Measurements from ENCODE around the gene DNAJC27.

DNAJC27 gene

GRCh38 chr2:24918326-24919036 lies 53.3 kb downstream of the DNAJC27 start:
- Histone ChIP-seq H3K9me3 (ENCODE audit: low read length) (no peaks in the 10 kb centered on the region), H3K79me2 (ENCODE audit: insufficient read depth, low read length) (no peaks in the 10 kb centered on the region), H3K27ac (ENCODE audit: low read depth, low read length, poor library complexity, severe bottlenecking) (no peak overlapping the region), H3K4me1 (ENCODE audit: insufficient read depth, low read length, severe bottlenecking) (peaks cover 40% of the 10 kb centered on the region), H2AFZ (ENCODE audit: low read length) (no peak overlapping the region), H3K9me2 (ENCODE audit: low read depth, low read length) (no peaks in the 10 kb centered on the region), H3K9ac (ENCODE audit: low read length) (peak overlapping the region; percentile 61), H3F3A (ENCODE audit: insufficient read depth, low read length) (no peaks in the 10 kb centered on the region), H3K36me3 (ENCODE audit: insufficient read depth, low read length) (peaks cover 30% of the 10 kb centered on the region; the same call in 1 of the 2 replicates), H3K27me3 (ENCODE audit: insufficient read depth, low read length) (no peaks in the 10 kb centered on the region), H3K4me3 (ENCODE audit: low read depth, low read length, poor library complexity, severe bottlenecking) (peak overlapping the region; percentile 64), H4K20me1 (ENCODE audit: insufficient read depth, low read length) (no peaks in the 10 kb centered on the region), H3K4me2 (ENCODE audit: low read length) (peak overlapping the region; percentile 79)
- TF ChIP-seq EZH2 (IDR thresholded peaks at IDR 0.05; ENCODE audit: borderline replicate concordance, low read length) (no peak), CTCF (IDR thresholded peaks at IDR 0.05; ENCODE audit: low read length) (no peak)

- Histone ChIP-seq H3K27me3 (ENCODE audit: insufficient read depth, low read length) (no peaks in the 10 kb centered on the region), H4K20me1 (ENCODE audit: insufficient read depth, low read length) (no peaks in the 10 kb centered on the region), H3K4me1 (ENCODE audit: insufficient read depth, low read length, severe bottlenecking) (peaks cover 40% of the 10 kb centered on the region), H3K36me3 (ENCODE audit: insufficient read depth, low read length) (peaks cover 37% of the 10 kb centered on the region; the same call in 1 of the 2 replicates), H3K4me3 (ENCODE audit: low read depth, low read length, poor library complexity, severe bottlenecking) (peak overlapping the region; percentile 64), H3F3A (ENCODE audit: insufficient read depth, low read length) (no peaks in the 10 kb centered on the region), H3K9ac (ENCODE audit: low read length) (peak overlapping the region; percentile 61; the same call in 1 of the 2 replicates), H3K79me2 (ENCODE audit: insufficient read depth, low read length) (no peaks in the 10 kb centered on the region), H3K9me3 (ENCODE audit: low read length) (no peaks in the 10 kb centered on the region), H3K9me2 (ENCODE audit: low read depth, low read length) (no peaks in the 10 kb centered on the region), H3K4me2 (ENCODE audit: low read length) (peak overlapping the region; percentile 79), H2AFZ (ENCODE audit: low read length) (no peak overlapping the region), H3K27ac (ENCODE audit: low read depth, low read length, poor library complexity, severe bottlenecking) (no peak overlapping the region)
- TF ChIP-seq CTCF (IDR thresholded peaks at IDR 0.05; ENCODE audit: low read length), result no peak
- no peak for TF ChIP-seq EZH2 (IDR thresholded peaks at IDR 0.05; ENCODE audit: borderline replicate concordance, low read length)
Observed at GRCh38 chr2:24917731-24918325, 53.9 kb downstream of the DNAJC27 start.

GRCh38 chr2:24917086-24917485 lies 54.7 kb downstream of the DNAJC27 start:
- Histone ChIP-seq H3K4me1 (ENCODE audit: insufficient read depth, low read length, severe bottlenecking) (peaks cover 40% of the 10 kb centered on the region), H3K79me2 (ENCODE audit: insufficient read depth, low read length) (no peaks in the 10 kb centered on the region), H3K9ac (ENCODE audit: low read length) (peak overlapping the region; percentile 61; the same call in 1 of the 2 replicates), H3K9me2 (ENCODE audit: low read depth, low read length) (no peaks in the 10 kb centered on the region), H2AFZ (ENCODE audit: low read length) (no peak overlapping the region), H4K20me1 (ENCODE audit: insufficient read depth, low read length) (no peaks in the 10 kb centered on the region), H3K4me2 (ENCODE audit: low read length) (peak overlapping the region; percentile 79), H3F3A (ENCODE audit: insufficient read depth, low read length) (no peaks in the 10 kb centered on the region), H3K36me3 (ENCODE audit: insufficient read depth, low read length) (peaks cover 44% of the 10 kb centered on the region), H3K27ac (ENCODE audit: low read depth, low read length, poor library complexity, severe bottlenecking) (peak overlapping the region; percentile 2), H3K4me3 (ENCODE audit: low read depth, low read length, poor library complexity, severe bottlenecking) (peak overlapping the region; percentile 64), H3K27me3 (ENCODE audit: insufficient read depth, low read length) (no peaks in the 10 kb centered on the region), H3K9me3 (ENCODE audit: low read length) (no peaks in the 10 kb centered on the region)
- TF ChIP-seq CTCF (IDR thresholded peaks at IDR 0.05; ENCODE audit: low read length) (no peak), EZH2 (IDR thresholded peaks at IDR 0.05; ENCODE audit: borderline replicate concordance, low read length) (no peak)

All from OCI-LY1 (cell line).